ENCODE measurements around the gene NECAB3. TPM values are rescaled to one million over a fixed set of nuclear protein-coding genes. Genes with fewer than 3 reads are reported as not detected.

The NECAB3 gene
- total RNA-seq, 1 donor, result 27.1 TPM

GRCh38 chr20:33664762-33665144 is 9.5 kb downstream of the NECAB3 start:
- no peak for TF ChIP-seq CTCF (IDR thresholded peaks at IDR 0.05; ENCODE audit: extremely low read depth, low read depth, low read length)
- no peak overlapping the region for H2AFZ ChIP-seq (ENCODE audit: low read length)
- H3K9me3 ChIP-seq (ENCODE audit: low read depth, low read length), result no peaks in the 10 kb centered on the region
- H3K27me3 ChIP-seq (ENCODE audit: insufficient read depth, low read length), result no peaks in the 10 kb centered on the region
- H3K79me2 ChIP-seq (ENCODE audit: insufficient read depth, low read length), result no peaks in the 10 kb centered on the region
- H3K27ac ChIP-seq (ENCODE audit: low read depth, low read length), result no peak overlapping the region
- H4K20me1 ChIP-seq (ENCODE audit: insufficient read depth, low read length), result no peaks in the 10 kb centered on the region
- peak overlapping the region; percentile 77 for H3K4me3 ChIP-seq (ENCODE audit: insufficient read depth, low read length)
- H3K36me3 ChIP-seq (ENCODE audit: insufficient read depth, low read length), result peaks cover 8% of the 10 kb centered on the region
- H3K4me2 ChIP-seq (ENCODE audit: insufficient read depth, low read length), result no peak overlapping the region
- DNase-seq (ENCODE audit: insufficient read length, low spot score, missing footprints), result peak; percentile 83
- peaks cover 26% of the 10 kb centered on the region for H3K4me1 ChIP-seq (ENCODE audit: insufficient read depth, low read length)

GRCh38 chr20:33664085-33664761 is 10.0 kb downstream of the NECAB3 start:
- TF ChIP-seq CTCF (IDR thresholded peaks at IDR 0.05; ENCODE audit: extremely low read depth, low read depth, low read length), result no peak
- no peaks in the 10 kb centered on the region for H4K20me1 ChIP-seq (ENCODE audit: insufficient read depth, low read length)
- peaks cover 8% of the 10 kb centered on the region for H3K36me3 ChIP-seq (ENCODE audit: insufficient read depth, low read length)
- H3K9me3 ChIP-seq (ENCODE audit: low read depth, low read length), result no peaks in the 10 kb centered on the region
- peak overlapping the region; percentile 77 for H3K27ac ChIP-seq (ENCODE audit: low read depth, low read length)
- peaks cover 26% of the 10 kb centered on the region for H3K4me1 ChIP-seq (ENCODE audit: insufficient read depth, low read length)
- H2AFZ ChIP-seq (ENCODE audit: low read length), result peak overlapping the region; percentile 88
- peak overlapping the region; percentile 97 for H3K4me2 ChIP-seq (ENCODE audit: insufficient read depth, low read length)
- H3K79me2 ChIP-seq (ENCODE audit: insufficient read depth, low read length), result no peaks in the 10 kb centered on the region
- peak; percentile 41 for DNase-seq (ENCODE audit: insufficient read length, low spot score, missing footprints)
- H3K27me3 ChIP-seq (ENCODE audit: insufficient read depth, low read length), result no peaks in the 10 kb centered on the region
- H3K4me3 ChIP-seq (ENCODE audit: insufficient read depth, low read length), result peak overlapping the region; percentile 77

- H3K27ac ChIP-seq (ENCODE audit: low read depth, low read length), result peak overlapping the region; percentile 77
- peak overlapping the region; percentile 97 for H3K4me2 ChIP-seq (ENCODE audit: insufficient read depth, low read length)
- no peaks in the 10 kb centered on the region for H3K9me3 ChIP-seq (ENCODE audit: low read depth, low read length)
- peak; percentile 98 for DNase-seq (ENCODE audit: insufficient read length, low spot score, missing footprints)
- peaks cover under 1% of the 10 kb centered on the region for H3K36me3 ChIP-seq (ENCODE audit: insufficient read depth, low read length)
- TF ChIP-seq CTCF (IDR thresholded peaks at IDR 0.05; ENCODE audit: extremely low read depth, low read depth, low read length), result no peak
- peak overlapping the region; percentile 88 for H2AFZ ChIP-seq (ENCODE audit: low read length)
- no peaks in the 10 kb centered on the region for H3K27me3 ChIP-seq (ENCODE audit: insufficient read depth, low read length)
- H4K20me1 ChIP-seq (ENCODE audit: insufficient read depth, low read length), result no peaks in the 10 kb centered on the region
- H3K4me1 ChIP-seq (ENCODE audit: insufficient read depth, low read length), result peaks cover 26% of the 10 kb centered on the region
- H3K79me2 ChIP-seq (ENCODE audit: insufficient read depth, low read length), result no peaks in the 10 kb centered on the region
- H3K4me3 ChIP-seq (ENCODE audit: insufficient read depth, low read length), result peak overlapping the region; percentile 77
Observed at GRCh38 chr20:33663161-33664084, 10.8 kb downstream of the NECAB3 start.

GRCh38 chr20:33662172-33662571 is 12.1 kb downstream of the NECAB3 start, which contains the start of gene C20orf144:
TSS of gene C20orf144 (plus strand) at chr20:33662327. CDS start at chr20:33662346, 19 bp downstream.
- no peaks in the 10 kb centered on the region for H3K9me3 ChIP-seq (ENCODE audit: low read depth, low read length)
- no peaks in the 10 kb centered on the region for H3K27me3 ChIP-seq (ENCODE audit: insufficient read depth, low read length)
- TF ChIP-seq CTCF (IDR thresholded peaks at IDR 0.05; ENCODE audit: extremely low read depth, low read depth, low read length), result no peak
- peak within 1 kb of the TSS; percentile 77 for H3K27ac ChIP-seq (ENCODE audit: low read depth, low read length)
- H2AFZ ChIP-seq (ENCODE audit: low read length), result peak within 1 kb of the TSS; percentile 88
- H4K20me1 ChIP-seq (ENCODE audit: insufficient read depth, low read length), result no peaks in the 10 kb centered on the region
- H3K4me1 ChIP-seq (ENCODE audit: insufficient read depth, low read length), result peaks cover 16% of the 10 kb centered on the region
- no peaks in the 10 kb centered on the region for H3K79me2 ChIP-seq (ENCODE audit: insufficient read depth, low read length)
- DNase-seq (ENCODE audit: insufficient read length, low spot score, missing footprints), result peak; percentile 71
- H3K36me3 ChIP-seq (ENCODE audit: insufficient read depth, low read length), result peaks cover 5% of the 10 kb centered on the region
- peak within 1 kb of the TSS; percentile 97 for H3K4me2 ChIP-seq (ENCODE audit: insufficient read depth, low read length)
- peak within 1 kb of the TSS; percentile 77 for H3K4me3 ChIP-seq (ENCODE audit: insufficient read depth, low read length)

All from osteoblast (primary cell).